Common myeloid progenitor, CD34-positive (primary cell): Measurements from ENCODE around the gene TRIM41. TPM values are rescaled to one million over a fixed set of nuclear protein-coding genes. Genes with fewer than 3 reads are reported as not detected.
"Not testable (repeated sequence)": the region's sequence is repeated elsewhere in the genome, so short reads cannot be mapped to it uniquely, and the experiment has no call there.

Source experiments
- CTCF ChIA-PET: fragments of 350-600 bp; sonication (Branson Sonifier 250); formaldehyde crosslinking; loops from one replicate; lab custom pipeline; 2021; ENCODE audit warnings: antibody characterized with exemption; lab: Charles Lee
- POLR2A ChIA-PET: fragments of 350-600 bp; sonication (Branson Sonifier 250); formaldehyde crosslinking; loops from one replicate; lab custom pipeline; 2021; ENCODE audit warnings: antibody characterized with exemption; lab: Charles Lee
- DNase-seq, 3 donors: peaks; one replicate each; pipeline versions ENCODE4 v3.0.0 to v3.0.0-alpha.2; 2013
- H3K27ac ChIP-seq, 2 experiments: 1 replicate in 1 of 2; 2 replicates in 1 of 2; pipeline ENCODE4 v1.7.0; 2013; ENCODE audit warnings: inconsistent platforms in 2 of 2, low read length in 2 of 2, mild to moderate bottlenecking in 2 of 2, low read depth in 1 of 2, moderate library complexity in 1 of 2; ENCODE audit not compliant: severe bottlenecking in 2 of 2, insufficient read depth in 1 of 2, poor library complexity in 1 of 2
- H3K27me3 ChIP-seq, 5 experiments: replicated peaks in 2 of 5; 1 replicate in 3 of 5; 2 replicates in 2 of 5; pipeline versions ENCODE4 v1.6.1 to v1.7.0; 2013; ENCODE audit warnings: low read length in 4 of 5, mild to moderate bottlenecking in 2 of 5, moderate library complexity in 2 of 5, inconsistent platforms in 1 of 5; ENCODE audit not compliant: insufficient read depth in 5 of 5, control insufficient read depth in 4 of 5
- H3K36me3 ChIP-seq, 4 experiments: 1 replicate in 2 of 4; 2 replicates in 2 of 4; pipeline versions ENCODE4 v1.6.1 to v1.7.0; 2013; ENCODE audit warnings: low read length in 3 of 4, control low read depth in 1 of 4, mild to moderate bottlenecking in 1 of 4; ENCODE audit not compliant: control insufficient read depth in 4 of 4, insufficient read depth in 4 of 4
- H3K4me1 ChIP-seq, 4 experiments: 1 replicate in 3 of 4; 2 replicates in 1 of 4; pipeline versions ENCODE4 v1.6.1 to v1.7.1; 2013; ENCODE audit warnings: low read length in 3 of 4, mild to moderate bottlenecking in 3 of 4, control low read depth in 1 of 4, inconsistent platforms in 1 of 4, moderate library complexity in 1 of 4; ENCODE audit not compliant: control insufficient read depth in 4 of 4, insufficient read depth in 4 of 4; ENCODE audit errors: control extremely low read depth in 1 of 4
- H3K4me3 ChIP-seq, 7 experiments: 1 replicate in 4 of 7; 2 replicates in 3 of 7; pipeline versions ENCODE4 v1.5.1 to v1.7.0; 2013; ENCODE audit warnings: mild to moderate bottlenecking in 7 of 7, low read length in 6 of 7, moderate library complexity in 6 of 7, inconsistent platforms in 2 of 7, low read depth in 2 of 7, control low read depth in 1 of 7; ENCODE audit not compliant: insufficient read depth in 4 of 7, control insufficient read depth in 1 of 7; ENCODE audit errors: extremely low read depth in 1 of 7
- H3K9me3 ChIP-seq, 5 experiments: 1 replicate in 4 of 5; 2 replicates in 1 of 5; pipeline versions ENCODE4 v1.6.1 to v1.7.1; 2013; ENCODE audit warnings: low read length in 4 of 5, mild to moderate bottlenecking in 2 of 5, inconsistent platforms in 1 of 5, low read depth in 1 of 5, moderate library complexity in 1 of 5; ENCODE audit not compliant: control insufficient read depth in 4 of 5, insufficient read depth in 2 of 5; ENCODE audit errors: control extremely low read depth in 1 of 5
- WGBS: methylation state at CpG from one replicate; pipeline ENCODE4 v1.1.5; 2013; ENCODE audit not compliant: insufficient coverage; 5-methylcytosine and 5-hydroxymethylcytosine counted together
- polyA plus RNA-seq: library from polyadenylated mRNA; unstranded; fragments of 120-200 nt; gene quantifications from one replicate; pipeline ENCODE4 v1.2.1, GENCODE V29; 2013

TRIM41 gene
- polyA plus RNA-seq = 20.5 TPM

DNA sequence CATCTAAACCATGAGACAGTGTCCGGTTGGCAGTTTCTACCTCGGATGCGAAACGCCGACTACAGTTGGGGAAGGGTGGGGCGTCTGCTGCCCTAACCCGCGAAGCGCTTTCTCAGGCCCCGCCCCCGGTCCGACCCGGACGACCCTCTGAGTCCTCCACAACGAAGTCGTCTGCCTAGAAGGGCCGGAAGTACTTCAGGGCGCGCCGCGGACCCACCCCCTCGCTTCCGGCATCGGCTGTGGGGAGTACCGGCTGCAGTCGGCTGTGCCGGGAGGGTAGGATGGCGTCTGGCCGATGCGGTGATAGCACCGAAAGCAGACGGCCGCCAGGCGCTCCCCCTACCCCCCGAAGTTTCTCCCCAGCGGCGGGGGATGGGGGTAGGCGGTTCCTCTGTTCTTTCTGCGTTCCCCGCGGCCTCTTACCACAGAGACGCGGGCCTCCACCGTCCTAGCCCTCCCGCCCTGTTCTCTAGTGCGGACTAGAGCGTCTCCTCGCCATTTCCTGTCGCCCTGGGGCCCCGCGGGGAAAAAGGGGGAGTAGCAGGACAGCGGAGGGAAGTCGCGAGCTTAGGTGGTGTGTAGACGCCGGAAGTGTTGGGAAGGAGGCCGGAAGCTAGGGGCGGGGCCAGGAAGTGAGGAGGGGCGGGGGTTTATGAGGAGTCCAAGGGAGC is at the start of gene TRIM41:
TSS of gene TRIM41 (plus strand) at position 224 of the 671 bp plus-strand sequence. CDS start 719 bp downstream, outside the sequence.
- Histone ChIP-seq H3K36me3 (peaks cover 0 to 8% (median 4%) of the 10 kb centered on the region in 4 experiments), H3K4me1 (peaks cover 3 to 39% (median 24%) of the 10 kb centered on the region in 4 experiments), H3K9me3 (no peaks in the 10 kb centered on the region), H3K27ac (peak within 1 kb of the TSS; percentile 90 to 93), H3K27me3 (no peaks in the 10 kb centered on the region), H3K4me3 (peak within 1 kb of the TSS; percentile 70 to 95 (median 89))
- DNase-seq = peak; percentile 99
- CTCF ChIA-PET = interaction anchor here (0.6 to 2.5 kb wide), 8 partner anchors 11 to 39 kb away, joined by 3 to 10 read pairs (median 6); no protein-coding TSS in a partner anchor
- WGBS = 0% methylated on average over 55 of the region's 59 CpGs
- POLR2A ChIA-PET = interaction anchor here (0.6 to 3.3 kb wide), 6 partner anchors 16 to 39 kb away, joined by 3 to 27 read pairs (median 6); partner anchors contain the start of genes RACK1 and TRIM52

DNA sequence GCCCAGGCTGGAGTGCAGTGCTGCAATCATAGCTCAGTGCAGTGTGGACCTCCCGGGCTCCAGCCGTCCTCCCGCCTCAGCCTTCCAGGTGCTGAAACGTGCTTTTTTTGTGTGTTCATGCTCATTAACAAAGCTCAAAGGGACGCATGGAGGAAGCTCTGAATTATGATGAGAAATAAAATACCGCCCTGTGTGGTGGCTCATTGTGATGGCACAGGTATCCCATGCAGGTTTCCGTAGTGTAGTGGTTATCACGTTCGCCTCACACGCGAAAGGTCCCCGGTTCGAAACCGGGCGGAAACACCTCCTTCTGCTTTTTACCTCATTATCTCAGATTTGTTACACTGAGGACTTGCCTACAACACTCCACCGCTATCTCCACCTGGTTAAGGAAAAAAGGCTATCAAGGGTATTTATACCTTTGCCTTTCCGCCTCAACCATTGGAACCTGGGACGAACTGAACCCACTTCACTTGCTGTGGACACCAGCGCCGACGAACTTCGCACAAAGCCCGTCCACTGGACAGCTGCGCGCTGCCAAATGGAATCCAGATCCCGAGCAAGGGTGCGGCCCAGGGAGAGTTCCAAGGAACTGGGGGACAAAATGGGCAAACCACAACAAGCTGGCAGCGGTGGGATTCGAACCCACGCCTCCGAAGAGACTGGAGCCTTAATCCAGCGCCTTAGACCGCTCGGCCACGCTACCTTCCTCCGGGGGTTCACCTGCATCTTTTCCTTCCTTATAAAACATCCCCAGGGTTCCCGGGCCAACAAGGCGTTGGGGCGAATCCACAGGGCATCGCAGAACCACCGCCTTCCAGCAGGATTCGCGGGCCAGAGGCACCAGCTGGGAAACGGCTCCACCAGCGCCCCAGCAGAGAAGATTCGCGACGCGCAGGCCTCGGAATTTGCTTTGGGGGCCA is 49.4 kb upstream of the TRIM41 start:
- H3K9me3 ChIP-seq = peaks cover 0 to 1% (median 0%) of the 10 kb centered on the region in 5 experiments
- H3K27me3 ChIP-seq = peaks cover 7 to 65% (median 24%) of the 10 kb centered on the region in 5 experiments
- peaks cover 0 to 26% (median 24%) of the 10 kb centered on the region in 4 experiments for H3K4me1 ChIP-seq
- peak in 2 of 3 donors; percentile 74 to 78 for DNase-seq
- H3K36me3 ChIP-seq = no peaks in the 10 kb centered on the region
- H3K4me3 ChIP-seq = peak overlapping the region in 6 of 7 experiments; percentile 13 to 72 (median 54)
- no peak overlapping the region for H3K27ac ChIP-seq
- ChIA-PET POLR2A (no interaction called here), CTCF (interaction anchor here (0.7 to 7.2 kb wide), 7 partner anchors 10 to 383 kb away, joined by 3 to 41 read pairs (median 5); no protein-coding TSS in a partner anchor)
- 7% methylated on average over 49 of the region's 50 CpGs for WGBS

DNA sequence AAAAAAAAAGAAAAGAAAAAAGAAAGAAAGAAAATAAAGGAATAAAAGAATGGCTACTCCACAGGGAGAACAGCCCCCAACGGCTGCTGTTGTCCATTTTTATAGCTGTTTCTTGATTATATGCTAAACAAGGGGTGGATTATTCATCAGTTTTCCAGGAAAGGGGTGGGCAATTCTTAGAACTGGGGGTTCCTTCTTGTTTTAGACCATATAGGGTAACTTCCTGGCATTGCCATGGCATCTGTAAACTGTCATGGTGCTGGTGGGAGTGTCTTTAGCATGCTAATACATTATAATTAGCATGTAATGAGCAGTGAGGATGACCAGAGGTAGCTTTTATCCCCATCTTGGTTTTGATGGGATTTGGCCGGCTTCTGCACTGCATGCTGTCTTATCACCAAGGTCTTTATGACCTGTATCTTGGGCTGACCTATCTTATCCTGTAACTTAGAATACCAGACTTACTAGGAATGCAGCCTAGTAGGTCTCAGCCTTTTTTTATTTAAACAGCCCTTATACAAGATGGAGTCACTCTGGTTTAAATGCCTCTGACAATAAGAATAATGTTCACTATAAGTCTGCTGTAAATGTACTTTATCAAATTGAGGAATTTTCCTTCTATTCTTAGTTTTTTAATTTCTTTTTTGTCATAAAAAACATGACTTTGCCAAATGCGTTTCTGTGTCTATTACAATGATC is 46.7 kb upstream of the TRIM41 start:
- CTCF ChIA-PET = interaction anchor here (7.2 kb wide), 1 partner anchor 8 kb away, joined by 41 read pairs; no protein-coding TSS in a partner anchor
- Histone ChIP-seq H3K36me3 (no peaks in the 10 kb centered on the region), H3K27me3 (peaks cover 2 to 40% (median 19%) of the 10 kb centered on the region in 5 experiments), H3K27ac (no peak overlapping the region), H3K4me3 (no peak overlapping the region), H3K4me1 (peaks cover 0 to 16% (median 14%) of the 10 kb centered on the region in 4 experiments), H3K9me3 (peaks cover 0 to 1% (median 0%) of the 10 kb centered on the region in 5 experiments)
- WGBS = 100% methylated on average over 1 of the region's 3 CpGs
- DNase-seq = no peak
- POLR2A ChIA-PET = interaction anchor here (0.6 kb wide), 1 partner anchor 13 kb away, joined by 3 read pairs; no protein-coding TSS in a partner anchor

DNA sequence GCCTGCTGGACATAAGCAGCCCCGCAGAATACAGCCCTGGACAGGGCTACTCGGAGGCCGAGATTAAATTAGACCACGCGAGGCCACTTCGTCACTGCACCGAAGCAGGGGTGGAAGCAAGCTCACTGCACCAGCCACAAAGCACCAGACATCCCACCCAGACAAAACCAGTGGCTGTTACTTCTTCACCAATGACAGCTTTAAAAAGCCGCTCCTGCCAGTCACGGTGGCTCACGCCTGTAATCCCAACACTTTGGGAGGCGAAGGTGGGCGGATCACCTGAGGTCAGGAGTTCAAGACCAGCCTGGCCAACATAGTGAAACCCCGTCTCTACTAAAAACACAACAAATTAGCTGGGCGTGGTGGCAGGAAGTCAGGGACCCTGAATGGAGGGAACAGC is 45.5 kb upstream of the TRIM41 start:
- POLR2A ChIA-PET, CTCF ChIA-PET: not testable (repeated sequence)
- 88% methylated on average over 7 of the region's 14 CpGs for WGBS

DNA sequence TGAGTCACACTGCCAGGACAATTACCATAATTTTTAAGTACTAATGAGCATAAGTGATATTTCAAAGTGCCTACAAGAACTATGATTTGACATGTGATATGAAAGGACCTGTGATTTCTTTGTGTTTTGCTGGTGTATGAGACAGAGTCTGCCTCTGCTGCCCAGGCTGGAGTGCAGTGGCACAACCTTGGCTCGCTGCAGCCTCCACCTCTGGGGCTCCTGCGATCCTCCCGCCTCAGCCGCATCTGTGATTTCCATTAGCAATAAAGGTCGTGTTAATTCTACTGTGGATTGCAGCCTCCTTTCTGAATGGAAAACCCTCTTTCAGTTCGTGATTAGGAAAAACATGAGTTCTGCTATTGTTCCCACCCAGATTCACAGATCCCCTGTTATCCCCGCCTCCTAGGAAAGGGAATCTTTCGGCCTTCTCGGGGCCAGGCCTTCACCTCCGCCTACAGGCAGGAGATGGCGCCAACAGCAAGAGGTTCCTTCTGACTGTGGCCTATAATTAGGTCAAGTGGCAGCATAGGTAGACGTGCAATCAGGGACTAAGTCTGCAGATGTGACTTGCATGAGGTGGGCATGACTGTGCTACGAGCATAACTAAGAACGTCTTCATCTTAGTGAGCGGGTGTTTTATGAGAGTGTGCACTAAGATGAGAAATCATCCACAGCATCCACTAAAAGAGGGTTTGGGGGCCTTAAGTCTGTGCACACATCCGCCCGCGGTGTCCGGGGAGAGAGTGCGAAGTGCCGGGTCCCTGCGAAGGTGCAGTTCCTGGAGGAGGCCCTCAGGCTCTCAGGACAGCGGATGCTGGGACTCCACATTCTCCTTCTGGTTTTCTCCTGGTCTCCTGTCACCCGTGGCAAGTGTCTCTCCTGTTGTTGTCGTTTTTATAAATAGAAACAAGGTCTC is 41.2 kb upstream of the TRIM41 start:
- CTCF ChIA-PET = interaction anchor here (0.9 to 3.9 kb wide), 7 partner anchors 8 to 321 kb away, joined by 3 to 41 read pairs (median 3); partner anchors contain the start of gene ZFP62
- peak overlapping the region in 1 of 7 experiments; percentile 42 for H3K4me3 ChIP-seq
- WGBS = 54% methylated on average over 20 of the region's 25 CpGs

More for the DNA sequence above, 45.5 kb upstream of the TRIM41 start:
- H3K27ac ChIP-seq, H3K36me3 ChIP-seq, H3K9me3 ChIP-seq, DNase-seq, H3K4me3 ChIP-seq: not testable (repeated sequence)
- Histone ChIP-seq H3K4me1 (peaks cover 0 to 17% (median 15%) of the 10 kb centered on the region in 4 experiments), H3K27me3 (peaks cover 0 to 30% (median 12%) of the 10 kb centered on the region in 5 experiments)

More for the DNA sequence above, 41.2 kb upstream of the TRIM41 start:
- Histone ChIP-seq H3K27me3 (peaks cover 0 to 5% (median 2%) of the 10 kb centered on the region in 5 experiments), H3K4me1 (peaks cover 0 to 22% (median 14%) of the 10 kb centered on the region in 4 experiments), H3K9me3 (no peaks in the 10 kb centered on the region), H3K27ac (no peak overlapping the region), H3K36me3 (no peaks in the 10 kb centered on the region)
- POLR2A ChIA-PET = no interaction called here
- DNase-seq = peak; percentile 79 to 83 (median 80)
